ENCODE results near the gene C2CD2L. TPM values are rescaled to one million over a fixed set of nuclear protein-coding genes. Genes with fewer than 3 reads are reported as not detected.

Gene C2CD2L
- total and polyA plus RNA-seq, 2 of the 4 experiments (the other 2 are of a cell fraction), result 2.2 to 8.7 TPM

DNA sequence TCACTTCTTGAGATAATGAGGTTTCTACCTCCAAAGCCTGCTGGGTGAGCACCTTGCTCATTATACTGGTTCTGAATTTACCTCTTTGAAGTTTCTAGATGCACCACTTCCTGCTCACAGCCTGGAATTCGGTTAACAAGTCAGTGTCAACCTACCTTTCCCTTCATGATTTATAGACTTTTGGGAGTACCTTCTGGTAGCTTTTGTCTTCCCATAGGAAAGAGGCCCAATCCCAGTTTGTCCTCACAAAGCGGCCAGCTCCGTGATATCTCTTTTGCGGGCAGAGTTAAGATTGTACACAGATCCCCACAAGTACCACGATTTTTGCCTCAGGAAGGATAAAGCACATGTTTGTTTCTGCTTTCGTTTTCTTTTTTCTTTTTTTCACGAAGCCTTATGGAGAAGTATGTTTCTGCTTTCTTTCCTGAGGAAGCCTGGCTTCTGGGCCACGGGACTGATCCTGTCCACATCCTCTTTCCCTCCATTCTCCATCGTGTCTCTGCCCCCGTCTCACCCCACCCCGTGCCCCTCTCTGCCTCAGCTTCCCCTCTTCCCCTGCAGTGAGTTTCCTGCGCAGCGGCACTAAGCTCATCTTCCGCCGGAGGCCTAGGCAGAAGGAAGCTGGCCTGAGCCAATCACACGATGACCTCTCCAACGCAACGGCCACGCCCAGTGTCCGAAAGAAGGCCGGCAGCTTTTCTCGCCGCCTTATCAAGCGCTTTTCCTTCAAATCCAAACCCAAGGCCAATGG is 8.5 kb downstream of the C2CD2L start (continued):
- no peak for TF ChIP-seq CHD1 (IDR thresholded peaks at IDR 0.05; ENCODE audit: low read depth, low read length)

- no peak overlapping the region for H3K56ac ChIP-seq (ENCODE audit: extremely low read depth, insufficient read depth, low read length)
- H4K5ac ChIP-seq (ENCODE audit: low read depth, low read length), result no peak overlapping the region
- H2AFZ ChIP-seq (replicated peaks; ENCODE audit: low read length, poor library complexity), result no peak overlapping the region
- H3K23ac ChIP-seq (ENCODE audit: low read depth, low read length), result no peak overlapping the region
- H3K4me1 ChIP-seq (ENCODE audit: control insufficient read depth, insufficient read depth, low read length), result no peaks in the 10 kb centered on the region; the same call in 1 of the 2 replicates
- WGBS, 2 experiments (ENCODE audit: extremely low coverage in 2 of 2, insufficient read length in 1 of 2), result no CpG with 5 or more reads among the region's 10 CpGs
- intact Hi-C loops (cut with micrococcal nuclease) (no loop called here), dilution Hi-C loops (cut with HindIII; ENCODE audit: low sequenced_read_pairs, unreplicated experiment) (no loop called here), in situ Hi-C loops (cut with MboI; ENCODE audit: low sequenced_read_pairs) (no loop called here)
- H3K27me3 ChIP-seq (ENCODE audit: control insufficient read depth, insufficient read depth, low read length), result no peaks in the 10 kb centered on the region
- no peaks in the 10 kb centered on the region for H4K20me1 ChIP-seq (ENCODE audit: insufficient read depth, low read length)
- peaks cover 4% of the 10 kb centered on the region; the same call in 1 of the 2 replicates for H3K9me1 ChIP-seq (ENCODE audit: insufficient read depth, low read length)
- H4K8ac ChIP-seq (ENCODE audit: low read depth in 2 of 2, low read length in 2 of 2), result no peak overlapping the region
- no peak overlapping the region for H3K9ac ChIP-seq (ENCODE audit: low read depth, low read length)
- ChIA-PET POLR2A (ENCODE audit: unreplicated experiment) (no interaction called here), CTCF (no interaction called here)
- BruUV-seq (replicated peaks), result no TSS peak
- no peak overlapping the region for H2AK9ac ChIP-seq (replicated peaks; ENCODE audit: low read depth, low read length, poor library complexity)
- H3K18ac ChIP-seq (ENCODE audit: low read depth, low read length), result no peak overlapping the region
- no peak overlapping the region for H3K27ac ChIP-seq (ENCODE audit: insufficient read depth, low read length)
- no peak overlapping the region for H2BK5ac ChIP-seq (ENCODE audit: low read depth, low read length, poor library complexity, severe bottlenecking)
- H3K4me3 ChIP-seq (ENCODE audit: insufficient read depth, low read depth, low read length), result no peak overlapping the region
- H3K79me1 ChIP-seq (ENCODE audit: low read depth in 1 of 2, low read length in 2 of 2), result 0 out of 4 replicates have a peak, but pooled peaks cover 0 to 7% of the 10 kb centered on the region in 2 experiments
- no peak overlapping the region for H2AK5ac ChIP-seq (ENCODE audit: low read depth, low read length)
- no peak overlapping the region for H2BK120ac ChIP-seq (ENCODE audit: low read depth, low read length)
- no peak overlapping the region for H4K91ac ChIP-seq (ENCODE audit: insufficient read depth, low read depth, low read length)
- H3K9me3 ChIP-seq (ENCODE audit: control insufficient read depth, insufficient read depth, low read length), result no peaks in the 10 kb centered on the region
- no peak overlapping the region for H3K4me2 ChIP-seq (ENCODE audit: low read depth, low read length)
- no peak overlapping the region for H2BK20ac ChIP-seq (ENCODE audit: low read depth, low read length)
- peaks cover 30% of the 10 kb centered on the region for H3K36me3 ChIP-seq (ENCODE audit: control insufficient read depth, insufficient read depth, low read length)
- H3K14ac ChIP-seq (replicated peaks; ENCODE audit: low read depth, low read length), result no peak overlapping the region
- H3K4ac ChIP-seq (ENCODE audit: low read depth, low read length), result no peak overlapping the region
- no peak for ATAC-seq (ENCODE audit: low read depth)
- H2BK15ac ChIP-seq (ENCODE audit: low read depth, low read length), result no peak overlapping the region
- DNase-seq, result no peak
- TF ChIP-seq MXI1 (IDR thresholded peaks at IDR 0.05; ENCODE audit: borderline replicate concordance, low read depth, low read length), result no peak
- TF ChIP-seq FOS (IDR thresholded peaks at IDR 0.05; ENCODE audit: low read depth, low read length), result no peak
- no peak for TF ChIP-seq BHLHE40 (IDR thresholded peaks at IDR 0.05; ENCODE audit: low read depth, low read length)
- TF ChIP-seq CHD1 (IDR thresholded peaks at IDR 0.05; ENCODE audit: low read depth, low read length), result no peak
- no peak for TF ChIP-seq NFE2L2 (IDR thresholded peaks at IDR 0.05; ENCODE audit: low read depth, low read length)
- no peak for TF ChIP-seq RCOR1 (IDR thresholded peaks at IDR 0.05; ENCODE audit: insufficient replicate concordance, low read length)
- TF ChIP-seq CEBPB (IDR thresholded peaks at IDR 0.05; ENCODE audit: low read depth, low read length), result no peak
- TF ChIP-seq, protein P1, sequence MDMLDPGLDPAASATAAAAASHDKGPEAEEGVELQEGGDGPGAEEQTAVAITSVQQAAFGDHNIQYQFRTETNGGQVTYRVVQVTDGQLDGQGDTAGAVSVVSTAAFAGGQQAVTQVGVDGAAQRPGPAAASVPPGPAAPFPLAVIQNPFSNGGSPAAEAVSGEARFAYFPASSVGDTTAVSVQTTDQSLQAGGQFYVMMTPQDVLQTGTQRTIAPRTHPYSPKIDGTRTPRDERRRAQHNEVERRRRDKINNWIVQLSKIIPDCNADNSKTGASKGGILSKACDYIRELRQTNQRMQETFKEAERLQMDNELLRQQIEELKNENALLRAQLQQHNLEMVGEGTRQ (IDR thresholded peaks at IDR 0.05; ENCODE audit: low read depth, low read length), result no peak
- no peak for TF ChIP-seq RAD21 (IDR thresholded peaks at IDR 0.05; ENCODE audit: low read length)
- no peak for TF ChIP-seq POLR2A (IDR thresholded peaks at IDR 0.05; ENCODE audit: low read depth, low read length)
- no peak for TF ChIP-seq ELK1 (IDR thresholded peaks at IDR 0.05; ENCODE audit: borderline replicate concordance, low read depth, low read length)
- TF ChIP-seq MAZ (IDR thresholded peaks at IDR 0.05; ENCODE audit: borderline replicate concordance, low read depth, low read length), result no peak
- no peak for TF ChIP-seq CTCF (conservative IDR thresholded peaks at IDR 0.05; ENCODE audit: low read depth, low read length)
- no peak for TF ChIP-seq MAFK (IDR thresholded peaks at IDR 0.05; ENCODE audit: low read depth, low read length)
These were observed 9.1 kb downstream of the C2CD2L start for GRCh38 chr11:119116235-119116594.
